CD4-positive, alpha-beta T cell treated with Interleukin-17A for 1 hour (primary cell): ENCODE results near the gene WNT2B.

Experiments used
- DNase-seq: peaks from one replicate; pipeline ENCODE4 v3.0.0-alpha.2; 2020

Gene WNT2B

GRCh38 chr1:112529301-112529700 lies 20.5 kb downstream of the WNT2B start:
- no peak for DNase-seq

DNA sequence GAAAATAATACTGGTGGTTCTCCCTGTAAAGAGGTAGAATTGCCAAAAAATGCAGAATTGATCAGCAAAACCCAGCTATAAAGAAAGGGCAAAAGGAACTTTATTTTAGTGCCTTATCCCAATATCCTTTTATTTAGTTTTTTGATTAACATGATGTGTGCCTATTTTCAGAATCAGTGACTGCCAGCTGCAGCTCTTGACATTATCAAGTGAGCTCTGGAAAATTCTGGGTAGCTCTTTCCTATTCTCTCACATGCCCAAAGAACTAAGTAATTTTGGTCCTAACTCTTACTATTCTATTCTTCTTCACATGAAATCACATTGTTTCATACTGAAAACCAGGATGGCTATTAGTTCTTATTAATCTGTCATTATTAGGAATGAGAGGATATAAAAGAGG lies 22.1 kb downstream of the WNT2B start:
- no peak for DNase-seq

GRCh38 chr1:112532064-112532463 lies 23.3 kb downstream of the WNT2B start:
- no peak for DNase-seq

- DNase-seq = no peak
These were observed 24.3 kb downstream of the WNT2B start for GRCh38 chr1:112533029-112533428.

GRCh38 chr1:112536561-112536960 lies 27.8 kb downstream of the WNT2B start:
- no peak for DNase-seq

DNA sequence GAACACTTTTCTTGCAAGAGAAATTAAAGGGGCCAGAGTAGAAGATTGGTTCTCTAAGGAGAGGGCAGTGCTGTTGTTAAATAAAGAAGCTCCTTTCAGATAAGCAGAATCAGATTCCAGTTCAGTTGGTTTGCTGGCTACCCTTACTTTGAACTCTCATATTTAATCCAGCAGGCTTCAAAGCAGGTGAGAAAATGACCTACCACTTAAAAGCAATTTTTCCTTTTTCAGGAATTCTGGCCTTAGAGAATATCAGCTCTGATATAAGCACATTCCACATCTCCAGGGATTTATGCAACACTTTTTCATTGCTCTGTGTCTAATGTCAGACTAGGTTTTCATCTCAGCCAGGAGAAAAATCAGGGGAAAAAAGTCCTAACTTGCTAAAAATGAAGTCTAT lies 28.7 kb downstream of the WNT2B start:
- no peak for DNase-seq

DNA sequence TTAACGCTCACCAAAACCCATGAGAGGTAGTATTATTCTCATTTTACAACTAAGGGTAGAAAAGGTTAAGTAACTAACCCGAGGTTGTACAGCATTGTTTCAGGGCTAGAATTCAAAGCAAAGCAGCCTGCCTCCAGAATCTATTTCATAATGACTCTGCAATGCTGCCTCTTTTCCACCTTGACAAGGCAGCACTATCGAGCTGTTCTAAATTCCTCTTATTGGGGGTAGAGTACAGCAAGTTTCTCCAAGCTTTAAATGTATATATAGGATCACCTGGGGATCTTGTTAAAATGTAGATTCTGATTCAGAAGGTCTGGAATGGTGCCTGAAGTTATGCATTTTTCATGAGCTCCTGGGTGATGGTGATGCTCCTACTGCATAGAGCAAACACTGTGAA lies 30.1 kb downstream of the WNT2B start:
- DNase-seq = no peak

GRCh38 chr1:112540226-112540794 lies 31.5 kb downstream of the WNT2B start:
- no peak for DNase-seq

DNA sequence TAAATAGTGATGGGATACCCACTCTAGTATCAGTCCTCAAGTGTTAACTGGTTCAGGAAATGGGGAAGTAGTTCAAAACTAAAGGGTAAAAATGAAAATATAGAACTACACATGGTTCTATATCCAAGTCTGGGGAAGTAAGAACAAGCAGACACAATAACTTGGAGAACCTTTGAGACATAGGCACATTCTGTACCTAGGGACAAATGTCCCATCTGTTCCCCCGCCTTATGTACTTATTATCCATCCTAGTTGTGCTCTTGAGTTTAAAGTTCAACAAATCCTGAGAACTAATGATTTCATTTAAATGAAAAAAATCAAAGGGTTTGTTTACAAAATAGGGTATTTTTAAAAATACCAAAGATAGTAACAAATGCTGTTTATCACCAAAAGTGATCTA lies 32.5 kb downstream of the WNT2B start:
- no peak for DNase-seq

DNA sequence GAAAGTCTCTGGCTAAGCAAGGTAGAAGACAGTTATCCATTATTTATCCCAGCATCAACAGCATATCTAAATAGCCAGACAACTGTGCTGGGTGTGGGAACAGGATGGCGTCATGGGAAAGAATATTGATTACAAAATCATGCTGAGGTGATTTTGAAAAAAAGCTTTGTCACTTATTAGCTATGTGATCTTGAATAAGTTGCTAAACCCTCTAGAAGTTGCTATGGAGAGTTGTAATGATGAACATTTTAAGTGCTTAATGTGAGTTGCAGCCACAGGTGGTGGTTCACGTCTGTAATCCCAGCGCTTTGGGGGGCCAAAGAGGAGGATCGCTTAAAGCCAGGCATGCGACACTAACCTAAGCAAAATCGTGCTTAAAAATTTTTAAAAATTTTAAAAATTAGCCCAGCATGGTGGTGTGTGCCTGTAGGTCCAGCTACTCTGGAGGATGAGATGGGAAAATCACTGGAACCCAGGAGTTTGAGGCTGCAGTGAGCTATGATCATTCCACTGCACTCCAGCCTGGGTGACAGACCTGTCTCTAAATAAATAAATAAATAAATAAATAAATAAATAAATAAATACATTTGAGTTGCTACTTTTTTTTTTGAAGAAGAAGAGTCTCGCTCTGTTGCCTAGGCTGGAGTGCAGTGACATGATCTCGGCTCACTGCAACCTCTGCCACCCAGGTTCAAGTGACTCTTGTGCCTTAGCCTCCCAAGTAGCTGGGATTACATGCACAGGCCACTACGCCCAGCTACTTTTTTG lies 33.6 kb downstream of the WNT2B start:
- no peak for DNase-seq

DNA sequence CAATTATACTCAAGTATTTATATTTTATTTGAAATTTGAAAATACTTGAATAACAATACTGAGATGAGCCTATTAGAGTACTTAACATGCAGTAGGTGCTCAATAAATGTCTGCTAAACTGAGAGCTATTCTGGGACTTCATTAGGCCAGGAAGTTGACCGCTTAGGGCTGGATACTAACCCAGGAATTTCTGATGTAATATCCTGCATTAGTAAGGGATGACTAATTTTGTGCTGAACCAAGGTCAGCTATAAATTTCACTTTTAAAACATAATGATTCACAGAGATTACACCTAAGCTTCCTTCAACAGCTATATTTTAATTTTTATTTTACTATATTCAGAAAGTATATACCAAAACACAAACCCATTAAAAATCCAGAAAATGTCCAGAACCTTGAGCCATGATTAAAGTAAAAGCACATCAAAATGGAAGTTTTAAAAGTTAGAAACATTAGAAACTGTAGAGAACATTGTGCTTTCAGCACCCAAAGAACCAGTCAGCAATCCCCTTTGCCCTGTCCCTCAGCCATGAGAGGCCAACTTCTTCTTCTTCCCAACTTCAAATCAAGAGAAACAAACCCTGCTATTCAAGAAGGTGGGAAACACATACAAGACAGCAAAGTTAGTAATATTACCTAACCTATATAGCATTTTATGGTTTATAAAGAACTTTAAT lies 35.4 kb downstream of the WNT2B start:
- no peak for DNase-seq

GRCh38 chr1:112544751-112545150 lies 36.0 kb downstream of the WNT2B start:
- no peak for DNase-seq

DNA sequence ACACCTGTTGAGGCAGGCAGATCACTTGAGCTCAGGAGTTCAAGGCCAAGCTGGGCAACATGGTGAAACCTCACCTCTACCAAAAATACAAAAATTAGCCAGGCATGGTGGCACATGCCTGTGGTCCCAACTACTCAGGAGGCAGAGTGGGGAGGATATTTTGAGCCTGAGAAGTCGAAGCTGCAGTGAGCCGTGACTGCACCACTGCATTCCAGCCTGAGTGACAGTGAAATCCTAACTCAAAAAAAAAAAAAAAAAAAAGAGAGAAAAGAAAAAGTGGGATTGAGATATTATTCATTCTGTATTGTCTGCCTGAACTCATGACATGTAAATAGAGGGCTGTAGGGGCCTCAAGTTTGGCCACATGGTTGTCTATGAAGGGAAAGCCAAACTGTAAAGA lies 37.3 kb downstream of the WNT2B start:
- DNase-seq = no peak

DNA sequence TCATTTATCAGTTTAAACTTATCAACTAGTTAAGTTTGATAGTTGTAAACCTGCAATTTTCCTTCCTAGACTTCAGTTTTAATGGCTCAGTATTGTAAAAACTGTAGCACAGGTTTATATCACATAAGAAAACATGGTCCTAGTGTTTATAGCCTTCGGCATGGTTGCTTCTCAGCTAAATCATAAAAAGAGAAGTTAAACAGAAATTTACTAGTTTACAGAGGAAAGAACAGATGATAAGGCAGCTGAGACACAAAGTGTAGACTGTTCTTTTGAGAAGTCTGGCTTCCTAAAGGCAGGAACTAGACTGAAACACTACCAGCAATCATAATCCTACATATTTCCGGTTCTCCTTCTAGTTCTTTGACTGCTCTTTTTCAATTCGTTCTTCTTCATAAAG lies 39.8 kb downstream of the WNT2B start:
- no peak for DNase-seq

DNA sequence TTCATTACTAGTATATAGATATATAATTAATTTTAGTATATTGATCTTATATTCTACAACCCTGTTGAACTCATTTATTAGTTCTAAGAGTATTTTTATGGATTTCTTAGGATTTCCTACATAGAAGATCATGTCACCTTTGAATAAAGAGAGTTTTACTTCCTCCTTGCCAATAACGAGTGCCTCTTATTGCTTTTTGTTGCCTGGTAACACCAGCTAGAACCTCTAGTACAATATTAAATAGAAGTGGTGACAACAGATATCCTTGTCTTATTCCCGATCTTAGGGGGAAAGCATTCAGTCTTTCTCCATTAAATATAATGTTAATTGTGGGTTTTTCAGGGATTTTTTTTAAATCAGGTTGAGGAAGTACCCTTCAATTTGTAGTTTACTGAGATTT lies 40.8 kb downstream of the WNT2B start:
- no peak for DNase-seq

DNA sequence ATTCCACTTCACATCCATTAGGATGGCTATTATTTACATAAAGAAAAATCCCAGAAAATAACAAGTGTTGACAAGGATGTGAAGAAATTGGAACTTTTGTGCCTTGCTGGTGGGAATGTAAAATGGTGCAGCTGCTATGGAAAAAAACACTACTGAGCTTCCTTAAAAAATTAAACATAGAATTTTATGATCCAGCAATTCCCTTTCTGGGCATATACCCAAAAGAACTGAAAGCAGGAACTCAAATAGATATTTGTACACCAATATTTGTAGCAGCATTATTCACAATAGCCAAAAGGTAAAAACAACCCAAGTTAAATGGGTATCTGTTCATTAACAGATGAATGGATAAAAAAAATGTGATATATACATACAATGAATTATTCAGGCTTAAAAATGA lies 45.6 kb downstream of the WNT2B start:
- DNase-seq = no peak

GRCh38 chr1:112557385-112557784 lies 48.6 kb downstream of the WNT2B start:
- no peak for DNase-seq

DNA sequence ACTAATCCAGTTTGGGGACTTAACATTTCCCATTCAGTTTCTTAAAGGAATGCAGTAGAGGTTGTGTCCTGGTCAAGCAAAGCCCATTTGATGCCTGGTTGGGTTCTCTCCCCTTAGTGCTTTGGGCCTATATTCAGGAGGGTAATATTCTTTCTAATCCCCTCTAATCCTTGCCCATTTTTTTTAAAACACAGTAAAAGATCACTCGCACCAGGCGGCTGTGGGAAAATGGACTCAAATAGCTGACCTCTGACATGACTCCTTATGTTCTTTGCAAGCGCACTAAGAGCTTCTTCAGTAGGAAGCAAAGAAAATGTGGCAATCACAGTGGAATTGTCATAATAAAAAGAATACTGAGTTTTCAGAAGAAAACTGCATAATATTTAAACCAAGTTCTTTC lies 49.9 kb downstream of the WNT2B start:
- DNase-seq = no peak

DNA sequence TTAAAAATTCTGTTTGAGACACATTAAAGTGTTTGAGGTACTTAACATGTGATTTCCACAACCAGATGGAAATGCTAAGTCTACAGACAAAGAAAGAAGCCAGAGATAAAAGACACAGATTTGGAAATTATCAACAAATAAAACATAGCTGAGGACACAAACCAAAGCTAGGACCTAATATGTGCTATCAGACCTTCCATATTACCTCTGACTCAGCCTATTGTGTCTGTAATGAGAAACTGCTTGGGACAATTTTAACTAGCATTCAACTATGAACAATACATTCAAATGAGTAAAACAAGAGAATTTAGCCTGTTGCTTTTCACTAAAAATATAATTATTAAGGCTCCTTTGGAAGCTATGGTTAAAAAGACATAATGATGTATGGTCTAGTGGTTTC lies 54.6 kb downstream of the WNT2B start:
- no peak for DNase-seq

DNA sequence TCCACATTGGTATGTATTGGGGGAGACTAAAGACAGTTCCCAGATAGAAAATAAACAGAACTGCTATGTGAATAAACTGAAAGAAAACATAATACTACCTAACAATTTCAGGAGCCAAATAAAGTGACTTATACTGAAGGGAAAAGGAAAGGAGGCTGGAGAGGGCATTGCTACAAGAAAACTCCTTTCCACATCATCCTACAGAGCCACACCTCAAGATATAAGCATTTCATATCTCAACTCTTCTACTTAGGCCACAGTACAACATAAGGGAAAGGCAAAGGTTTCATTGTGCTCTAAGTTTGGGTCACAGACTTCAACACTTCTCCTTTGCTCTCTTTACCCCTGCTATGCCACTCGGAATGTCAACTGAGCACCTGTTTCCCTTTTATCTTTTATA lies 55.3 kb downstream of the WNT2B start:
- no peak for DNase-seq

GRCh38 chr1:112565800-112566199 lies 57.0 kb downstream of the WNT2B start:
- DNase-seq = no peak

DNA sequence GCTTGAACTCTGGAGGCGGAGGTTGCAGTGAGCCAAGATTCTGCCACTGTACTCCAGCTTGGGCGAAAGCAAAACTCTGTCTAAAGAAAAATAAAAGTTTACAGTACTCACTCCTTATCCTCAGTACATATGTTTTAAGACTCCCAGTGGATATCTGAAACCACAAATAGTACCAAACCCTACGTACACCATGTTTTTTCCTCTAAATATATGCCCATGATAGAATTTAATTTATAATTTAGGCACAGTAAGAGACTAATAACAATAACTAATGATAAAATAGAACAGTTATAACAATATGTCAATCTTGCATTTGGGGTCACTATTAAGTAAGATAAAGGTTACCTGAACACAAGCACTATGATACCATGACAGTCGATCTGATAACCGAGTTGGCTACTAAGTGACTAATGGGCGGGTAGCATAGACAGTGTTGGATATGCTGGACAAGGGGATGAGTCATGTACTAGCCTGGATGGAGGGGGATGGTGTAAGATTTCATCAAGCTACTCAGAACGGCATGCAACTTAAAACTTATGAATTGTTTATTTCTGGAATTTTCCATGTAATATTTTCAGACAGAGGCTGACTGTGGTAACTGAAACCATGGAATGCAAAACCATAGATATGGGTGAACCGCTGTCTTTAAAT lies 66.5 kb downstream of the WNT2B start:
- DNase-seq = no peak

GRCh38 chr1:112576240-112576639 lies 67.5 kb downstream of the WNT2B start:
- DNase-seq = no peak
